K562 (cell line): Measurements from ENCODE around the gene USP10. TPM values are rescaled to one million over a fixed set of nuclear protein-coding genes. Genes with fewer than 3 reads are reported as not detected.

Experiments
- ARID1B ChIP-seq: fragments of 450-650 bp; IDR thresholded peaks from 2 replicates; pipeline ENCODE4 v1.6.1; 2016; ENCODE audit warnings: antibody characterized with exemption, mild to moderate bottlenecking, inconsistent platforms
- C11orf30 ChIP-seq: fragments of 450-650 bp; IDR thresholded peaks from 2 replicates; pipeline ENCODE4 v1.6.1; 2016; ENCODE audit warnings: low read depth, mild to moderate bottlenecking
- CBX8 ChIP-seq: fragments of 200-600 bp; sonication (generic); IDR thresholded peaks from 2 replicates; pipeline ENCODE4 v1.6.1; 2012; ENCODE audit warnings: borderline replicate concordance, mixed run types, low read depth, mild to moderate bottlenecking, moderate library complexity, mixed read lengths, low read length, control low read depth, inconsistent platforms; ENCODE audit not compliant: poor library complexity, severe bottlenecking; ENCODE audit errors: extremely low read depth
- ELF2 ChIP-seq: fragments of 250-450 bp; sonication (Bioruptor Pico); IDR thresholded peaks from 2 replicates; pipeline ENCODE4 v1.5.0; 2021; ENCODE audit warnings: mild to moderate bottlenecking
- KDM1A ChIP-seq, 2 experiments: fragments of 450-650 bp; IDR thresholded peaks; 2 replicates each; pipeline ENCODE4 v1.6.1; 2016; ENCODE audit warnings: mild to moderate bottlenecking in 2 of 2
- MNT ChIP-seq, 2 experiments: fragments of 450-650 bp; conservative IDR thresholded peaks; 2 replicates each; pipeline ENCODE4 v1.6.1; 2017; ENCODE audit warnings: mild to moderate bottlenecking in 2 of 2, moderate library complexity in 2 of 2
- MTA2 ChIP-seq: fragments of 450-650 bp; IDR thresholded peaks from 2 replicates; pipeline ENCODE4 v1.6.1; 2016; ENCODE audit warnings: low read depth
- RBFOX2 ChIP-seq: fragments of 200-400 bp; formaldehyde crosslinking; IDR thresholded peaks from 2 replicates; pipeline ENCODE4 v1.6.1; 2017; ENCODE audit warnings: low read depth, mild to moderate bottlenecking, low read length, moderate library complexity
- SMAD4 ChIP-seq: fragments of 250-450 bp; sonication (Bioruptor Pico); conservative IDR thresholded peaks from 2 replicates; pipeline ENCODE4 v1.8.0; 2021; ENCODE audit warnings: inconsistent platforms, mild to moderate bottlenecking, moderate library complexity
- VEZF1 ChIP-seq: fragments of 200-800 bp; sonication (Bioruptor generic); IDR thresholded peaks from 2 replicates; pipeline ENCODE4 v1.6.1; 2017; ENCODE audit warnings: missing genetic modification characterization, missing compliant biosample characterization
- ZNF146 ChIP-seq: IDR thresholded peaks from one replicate; pipeline ENCODE4 v1.6.1; 2018; ENCODE audit warnings: missing compliant biosample characterization; ENCODE audit not compliant: unreplicated experiment
- polyA plus RNA-seq, 8 experiments: library from polyadenylated mRNA; depleted of rRNA in 4 of 8; stranded (reverse) in 5 of 8; unstranded in 3 of 8; fragments of >200 nt; fragmentation: Nextera tagmentation in 2 of 8; fragmentation: Illumina TruSeq in 1 of 8; extraction: Ambion mirVana in 2 of 8; extraction: Trizol in 1 of 8; gene quantifications; 2 replicates each; pipeline versions ENCODE4 v1.2.1 to v1.2.3, GENCODE V29; 2011 to 2014; ENCODE audit warnings: inconsistent platforms in 1 of 8, missing spikeins in 1 of 8
- total RNA-seq, 7 experiments: library from RNA; depleted of rRNA in 6 of 7; stranded (reverse); fragments of >200 nt in 6 of 7; fragmentation: Illumina TruSeq in 2 of 7; extraction: Trizol in 2 of 7; gene quantifications; 2 replicates each; pipeline versions ENCODE4 v1.2.1 to v1.2.3, GENCODE V29; 2011 to 2021; ENCODE audit warnings: low replicate concordance in 1 of 7
- TF ChIP-seq, protein P1 (sequence below): fragments of 250-450 bp; sonication (Bioruptor Pico); IDR thresholded peaks from 2 replicates; pipeline ENCODE4 v1.8.0; 2022; ENCODE audit warnings: moderate library complexity, mild to moderate bottlenecking, inconsistent platforms
- TF ChIP-seq, protein P2 (sequence below), 2 experiments: fragments of 450-650 bp in 1 of 2; sonication (generic) in 1 of 2; formaldehyde crosslinking in 1 of 2; IDR thresholded peaks; 2 replicates each; pipeline versions ENCODE4 v1.7.1 to v1.9.0; 2016 to 2022; ENCODE audit warnings: inconsistent platforms in 1 of 2, mild to moderate bottlenecking in 1 of 2, missing genetic modification reagents in 1 of 2

USP10 gene
- total and polyA plus RNA-seq, 9 of the 15 experiments (the other 6 are each of a cell fraction or from before 2014, with no cell fraction given): 61.7 to 197 (median 116) TPM

DNA sequence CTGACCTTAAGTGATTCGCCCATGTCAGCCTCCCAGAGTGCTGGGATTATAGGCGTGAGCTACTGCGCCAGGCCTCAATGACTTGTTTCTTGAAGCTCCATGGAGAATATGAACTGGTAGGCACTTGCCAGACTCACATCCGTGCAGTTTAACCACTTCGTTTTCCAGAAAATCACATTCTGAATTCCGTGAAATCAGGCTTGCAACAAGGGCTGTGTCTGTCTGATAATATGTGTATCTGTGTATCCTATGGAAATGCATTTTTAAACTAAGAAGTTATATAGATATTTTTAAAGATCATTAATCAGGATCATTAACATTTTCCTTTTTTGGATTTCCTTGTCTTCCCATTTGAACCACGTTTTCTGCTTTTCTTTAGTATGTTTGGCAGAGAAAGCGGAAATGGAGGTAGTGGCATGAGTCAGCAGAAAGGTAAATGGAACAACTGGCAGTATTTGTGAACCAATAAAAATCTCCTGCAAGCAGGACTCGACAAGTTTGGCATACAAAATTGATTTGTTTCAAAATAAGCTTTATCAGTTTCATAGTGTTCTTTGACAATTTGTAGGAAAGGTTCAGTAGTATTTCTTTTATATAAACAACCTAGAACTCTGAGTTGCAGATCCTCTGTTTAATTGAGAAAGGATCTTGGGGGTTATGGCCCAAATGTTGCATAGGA, 33.0 kb downstream of the USP10 start (continued):
- TF ChIP-seq ELF2 (CRISPR knock-in tag): peak; percentile 63; the same call in 1 of the 2 replicates
- peak; percentile 97 to 98 for TF ChIP-seq KDM1A (IDR thresholded peaks at IDR 0.05)
- TF ChIP-seq CBX8: no peak
- TF ChIP-seq, protein P1, sequence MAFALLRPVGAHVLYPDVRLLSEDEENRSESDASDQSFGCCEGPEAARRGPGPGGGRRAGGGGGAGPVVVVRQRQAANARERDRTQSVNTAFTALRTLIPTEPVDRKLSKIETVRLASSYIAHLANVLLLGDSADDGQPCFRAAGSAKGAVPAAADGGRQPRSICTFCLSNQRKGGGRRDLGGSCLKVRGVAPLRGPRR (CRISPR knock-in tag): no peak
- TF ChIP-seq C11orf30: peak; percentile 99
- no peak for TF ChIP-seq RBFOX2
- peak; percentile 63 to 78 for TF ChIP-seq MNT (conservative IDR thresholded peaks at IDR 0.05)
- TF ChIP-seq MTA2: peak; percentile 74
- peak; percentile 46; the same call in 1 of the 2 replicates for TF ChIP-seq VEZF1 (CRISPR knock-in tag)
- TF ChIP-seq, protein P2, sequence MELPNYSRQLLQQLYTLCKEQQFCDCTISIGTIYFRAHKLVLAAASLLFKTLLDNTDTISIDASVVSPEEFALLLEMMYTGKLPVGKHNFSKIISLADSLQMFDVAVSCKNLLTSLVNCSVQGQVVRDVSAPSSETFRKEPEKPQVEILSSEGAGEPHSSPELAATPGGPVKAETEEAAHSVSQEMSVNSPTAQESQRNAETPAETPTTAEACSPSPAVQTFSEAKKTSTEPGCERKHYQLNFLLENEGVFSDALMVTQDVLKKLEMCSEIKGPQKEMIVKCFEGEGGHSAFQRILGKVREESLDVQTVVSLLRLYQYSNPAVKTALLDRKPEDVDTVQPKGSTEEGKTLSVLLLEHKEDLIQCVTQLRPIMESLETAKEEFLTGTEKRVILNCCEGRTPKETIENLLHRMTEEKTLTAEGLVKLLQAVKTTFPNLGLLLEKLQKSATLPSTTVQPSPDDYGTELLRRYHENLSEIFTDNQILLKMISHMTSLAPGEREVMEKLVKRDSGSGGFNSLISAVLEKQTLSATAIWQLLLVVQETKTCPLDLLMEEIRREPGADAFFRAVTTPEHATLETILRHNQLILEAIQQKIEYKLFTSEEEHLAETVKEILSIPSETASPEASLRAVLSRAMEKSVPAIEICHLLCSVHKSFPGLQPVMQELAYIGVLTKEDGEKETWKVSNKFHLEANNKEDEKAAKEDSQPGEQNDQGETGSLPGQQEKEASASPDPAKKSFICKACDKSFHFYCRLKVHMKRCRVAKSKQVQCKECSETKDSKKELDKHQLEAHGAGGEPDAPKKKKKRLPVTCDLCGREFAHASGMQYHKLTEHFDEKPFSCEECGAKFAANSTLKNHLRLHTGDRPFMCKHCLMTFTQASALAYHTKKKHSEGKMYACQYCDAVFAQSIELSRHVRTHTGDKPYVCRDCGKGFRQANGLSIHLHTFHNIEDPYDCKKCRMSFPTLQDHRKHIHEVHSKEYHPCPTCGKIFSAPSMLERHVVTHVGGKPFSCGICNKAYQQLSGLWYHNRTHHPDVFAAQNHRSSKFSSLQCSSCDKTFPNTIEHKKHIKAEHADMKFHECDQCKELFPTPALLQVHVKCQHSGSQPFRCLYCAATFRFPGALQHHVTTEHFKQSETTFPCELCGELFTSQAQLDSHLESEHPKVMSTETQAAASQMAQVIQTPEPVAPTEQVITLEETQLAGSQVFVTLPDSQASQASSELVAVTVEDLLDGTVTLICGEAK (IDR thresholded peaks at IDR 0.05): peak; percentile 91
- TF ChIP-seq, protein P2 (CRISPR knock-in tag; IDR thresholded peaks at IDR 0.05): no peak
- peak; percentile 97 for TF ChIP-seq ARID1B
- no peak for TF ChIP-seq ZNF146
- TF ChIP-seq SMAD4 (CRISPR knock-in tag): peak; percentile 89
